B cell (primary cell): ENCODE results near the gene PTPRM. TPM values are rescaled to one million over a fixed set of nuclear protein-coding genes. Genes with fewer than 3 reads are reported as not detected.

ENCODE experiments used
- ATAC-seq: fragments of 200-7000 bp; cut with Tn5 transposase; one replicate; pipeline ENCODE4 v1.10.0; 2021; ENCODE audit warnings: low read depth, mild to moderate bottlenecking, moderate number of reproducible peaks, moderate library complexity
- CTCF ChIA-PET: fragments of 350-600 bp; sonication (Branson Sonifier 250); formaldehyde crosslinking; loops from one replicate; lab custom pipeline; 2021; ENCODE audit warnings: antibody characterized with exemption, inconsistent platforms; lab: Charles Lee
- POLR2A ChIA-PET: fragments of 350-600 bp; sonication (Branson Sonifier 250); formaldehyde crosslinking; loops from one replicate; lab custom pipeline; 2021; ENCODE audit warnings: antibody characterized with exemption; lab: Charles Lee
- DNase-seq: peaks from one replicate; pipeline ENCODE4 v3.0.0; 2013
- H2AFZ ChIP-seq: 2 replicates; pipeline ENCODE4 v1.6.1; 2012; ENCODE audit warnings: mild to moderate bottlenecking, low read depth, low read length; ENCODE audit not compliant: insufficient read depth, poor library complexity, severe bottlenecking
- H3K27ac ChIP-seq, 2 donors: 1 replicate in 1 of 2; 2 replicates in 1 of 2; pipeline ENCODE4 v1.5.1; 2012 to 2013; ENCODE audit warnings: low read length in 2 of 2, mild to moderate bottlenecking in 2 of 2, moderate library complexity in 1 of 2
- H3K27me3 ChIP-seq, 4 experiments: fragments of 200-600 bp in 1 of 4; sonication (generic) in 1 of 4; replicated peaks in 1 of 4; 1 replicate in 2 of 4; 2 replicates in 2 of 4; pipeline versions ENCODE4 v1.6.1 to v1.7.0; 2013 to 2016; ENCODE audit warnings: low read length in 3 of 4, mild to moderate bottlenecking in 2 of 4, mixed read lengths in 1 of 4, moderate library complexity in 1 of 4; ENCODE audit not compliant: insufficient read depth in 4 of 4, control insufficient read depth in 3 of 4; ENCODE audit errors: control extremely low read depth in 1 of 4
- H3K36me3 ChIP-seq, 2 experiments: replicated peaks in 1 of 2; 1 replicate in 1 of 2; 2 replicates in 1 of 2; pipeline versions ENCODE4 v1.6.1 to v1.7.1; 2013; ENCODE audit warnings: low read length in 1 of 2; ENCODE audit not compliant: insufficient read depth in 2 of 2, control insufficient read depth in 1 of 2; ENCODE audit errors: control extremely low read depth in 1 of 2, extremely low read depth in 1 of 2
- H3K4me1 ChIP-seq, 2 donors: fragments of 200-600 bp in 1 of 2; sonication (generic) in 1 of 2; 1 replicate in 1 of 2; 2 replicates in 1 of 2; pipeline versions ENCODE4 v1.5.1 to v1.6.1; 2013 to 2017; ENCODE audit warnings: low read length in 2 of 2; ENCODE audit not compliant: control insufficient read depth in 2 of 2, insufficient read depth in 2 of 2
- H3K4me2 ChIP-seq: replicated peaks from 2 replicates; pipeline ENCODE3; 2012; ENCODE audit warnings: mild to moderate bottlenecking, low read depth, low read length; ENCODE audit not compliant: poor library complexity, severe bottlenecking
- H3K4me3 ChIP-seq, 5 experiments: fragments of 200-600 bp in 1 of 5; sonication (generic) in 1 of 5; 1 replicate in 3 of 5; 2 replicates in 2 of 5; pipeline versions ENCODE4 v1.5.1 to v1.7.0; 2011 to 2016; ENCODE audit warnings: low read length in 4 of 5, mild to moderate bottlenecking in 4 of 5, low read depth in 2 of 5, control low read depth in 1 of 5, moderate library complexity in 1 of 5; ENCODE audit not compliant: insufficient read depth in 1 of 5; ENCODE audit errors: control extremely low read depth in 1 of 5, extremely low read depth in 1 of 5
- H3K79me2 ChIP-seq: fragments of 200-600 bp; sonication (generic); one replicate; pipeline ENCODE4 v1.6.0; 2016; ENCODE audit warnings: low read length; ENCODE audit not compliant: control insufficient read depth, insufficient read depth
- H3K9ac ChIP-seq: fragments of 200-600 bp; sonication (generic); 2 replicates; pipeline ENCODE4 v1.6.1; 2017; ENCODE audit warnings: mild to moderate bottlenecking, low read length, moderate library complexity
- H3K9me3 ChIP-seq, 3 donors: one replicate each; pipeline versions ENCODE4 v1.6.1 to v1.7.1; 2013; ENCODE audit warnings: low read length in 2 of 3; ENCODE audit not compliant: control insufficient read depth in 2 of 3, insufficient read depth in 1 of 3; ENCODE audit errors: control extremely low read depth in 1 of 3
- H4K20me1 ChIP-seq: 2 replicates; pipeline ENCODE4 v1.6.0; 2012; ENCODE audit warnings: mild to moderate bottlenecking, low read length; ENCODE audit not compliant: insufficient read depth, control insufficient read depth, poor library complexity, severe bottlenecking
- H3K27ac Mint-ChIP-seq: one replicate; pipeline ENCODE4 v1.8.0; 2021; ENCODE audit warnings: mixed read lengths
- H3K27me3 Mint-ChIP-seq: one replicate; pipeline ENCODE4 v1.8.0; 2021; ENCODE audit warnings: mixed read lengths
- H3K4me1 Mint-ChIP-seq: one replicate; pipeline ENCODE4 v1.8.0; 2021; ENCODE audit warnings: mixed read lengths
- H3K4me3 Mint-ChIP-seq: one replicate; pipeline ENCODE4 v1.8.0; 2021; ENCODE audit warnings: mixed read lengths
- H3K9me3 Mint-ChIP-seq: one replicate; pipeline ENCODE4 v1.8.0; 2022; ENCODE audit warnings: mixed read lengths; ENCODE audit not compliant: insufficient read depth
- EZH2 ChIP-seq: IDR thresholded peaks from 2 replicates; pipeline ENCODE4 v1.6.1; 2012; ENCODE audit warnings: borderline replicate concordance, low read depth, mild to moderate bottlenecking, moderate library complexity, low read length; ENCODE audit not compliant: insufficient read depth, poor library complexity, severe bottlenecking
- WGBS: methylation state at CpG from one replicate; pipeline ENCODE4 v1.1.5; 2013; ENCODE audit warnings: missing lambda C conversion rate; ENCODE audit not compliant: insufficient coverage; 5-methylcytosine and 5-hydroxymethylcytosine counted together
- intact Hi-C: fragments of 100-400 bp; cut with micrococcal nuclease; formaldehyde crosslinking; loops from one replicate; pipeline ENCODE4 v1.10.0; 2022
- polyA plus RNA-seq: library from polyadenylated mRNA; depleted of rRNA; stranded (reverse); fragments of >200 nt; gene quantifications from 2 replicates; pipeline ENCODE4 v1.2.3, GENCODE V29; 2012
- total RNA-seq, 2 donors: library from RNA; stranded (reverse); fragments of 120-200 nt in 1 of 2; gene quantifications; 1 replicate in 1 of 2; 2 replicates in 1 of 2; pipeline versions ENCODE4 v1.2.3 to v1.2.4, GENCODE V29; 2013 to 2022
- TF ChIP-seq, protein P1 (sequence below): fragments of 200-600 bp; IDR thresholded peaks from one replicate; pipeline ENCODE4 v1.8.0; 2022; ENCODE audit warnings: antibody characterized with exemption, mild to moderate bottlenecking

PTPRM gene
- total and polyA plus RNA-seq, 2 donors (not counting 1 experiment from before 2014, with no cell fraction given): 0.20 to 0.89 TPM

DNA sequence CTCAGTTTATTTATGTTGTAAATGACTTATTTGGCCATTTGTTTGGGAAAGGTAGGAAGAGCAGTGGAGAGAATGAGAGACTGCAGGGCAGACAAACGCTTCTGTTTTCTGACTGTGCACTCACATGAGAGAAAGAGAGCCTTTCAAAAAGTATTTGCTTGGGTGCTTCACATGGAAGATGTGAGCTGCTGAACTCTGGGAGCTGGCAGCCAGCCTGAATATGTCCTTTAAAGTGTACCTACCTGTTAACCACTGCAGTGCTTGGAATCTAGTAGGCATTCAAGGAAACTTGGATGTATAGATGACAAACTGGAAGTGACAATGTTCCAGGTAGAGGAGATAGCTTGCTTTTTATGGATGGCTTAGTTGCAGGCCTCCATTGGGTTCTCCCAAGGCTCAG, 68.8 kb downstream of the PTPRM start:
- Histone ChIP-seq H3K27me3 (no peaks in the 10 kb centered on the region), H3K79me2 (no peaks in the 10 kb centered on the region), H3K27ac (no peak overlapping the region), H3K4me3 (no peak overlapping the region), H2AFZ (no peak overlapping the region), H3K9ac (no peak overlapping the region), H3K9me3 (no peaks in the 10 kb centered on the region), H3K36me3 (no peaks in the 10 kb centered on the region), H4K20me1 (no peaks in the 10 kb centered on the region), H3K4me2 (no peak overlapping the region), H3K4me1 (no peaks in the 10 kb centered on the region)
- no peak for TF ChIP-seq EZH2
- TF ChIP-seq, protein P1, sequence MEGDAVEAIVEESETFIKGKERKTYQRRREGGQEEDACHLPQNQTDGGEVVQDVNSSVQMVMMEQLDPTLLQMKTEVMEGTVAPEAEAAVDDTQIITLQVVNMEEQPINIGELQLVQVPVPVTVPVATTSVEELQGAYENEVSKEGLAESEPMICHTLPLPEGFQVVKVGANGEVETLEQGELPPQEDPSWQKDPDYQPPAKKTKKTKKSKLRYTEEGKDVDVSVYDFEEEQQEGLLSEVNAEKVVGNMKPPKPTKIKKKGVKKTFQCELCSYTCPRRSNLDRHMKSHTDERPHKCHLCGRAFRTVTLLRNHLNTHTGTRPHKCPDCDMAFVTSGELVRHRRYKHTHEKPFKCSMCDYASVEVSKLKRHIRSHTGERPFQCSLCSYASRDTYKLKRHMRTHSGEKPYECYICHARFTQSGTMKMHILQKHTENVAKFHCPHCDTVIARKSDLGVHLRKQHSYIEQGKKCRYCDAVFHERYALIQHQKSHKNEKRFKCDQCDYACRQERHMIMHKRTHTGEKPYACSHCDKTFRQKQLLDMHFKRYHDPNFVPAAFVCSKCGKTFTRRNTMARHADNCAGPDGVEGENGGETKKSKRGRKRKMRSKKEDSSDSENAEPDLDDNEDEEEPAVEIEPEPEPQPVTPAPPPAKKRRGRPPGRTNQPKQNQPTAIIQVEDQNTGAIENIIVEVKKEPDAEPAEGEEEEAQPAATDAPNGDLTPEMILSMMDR: no peak
- Mint-ChIP-seq H3K4me1 (no peaks in the 10 kb centered on the region), H3K9me3 (no peaks in the 10 kb centered on the region), H3K27me3 (no peaks in the 10 kb centered on the region), H3K4me3 (no peak overlapping the region), H3K27ac (no peak overlapping the region)
- intact Hi-C loops: no loop called here
- POLR2A ChIA-PET: no interaction called here
- ATAC-seq: no peak
- CTCF ChIA-PET: no interaction called here
- no peak for DNase-seq
- WGBS: 100% methylated on average over 1 of the region's 1 CpG

DNA sequence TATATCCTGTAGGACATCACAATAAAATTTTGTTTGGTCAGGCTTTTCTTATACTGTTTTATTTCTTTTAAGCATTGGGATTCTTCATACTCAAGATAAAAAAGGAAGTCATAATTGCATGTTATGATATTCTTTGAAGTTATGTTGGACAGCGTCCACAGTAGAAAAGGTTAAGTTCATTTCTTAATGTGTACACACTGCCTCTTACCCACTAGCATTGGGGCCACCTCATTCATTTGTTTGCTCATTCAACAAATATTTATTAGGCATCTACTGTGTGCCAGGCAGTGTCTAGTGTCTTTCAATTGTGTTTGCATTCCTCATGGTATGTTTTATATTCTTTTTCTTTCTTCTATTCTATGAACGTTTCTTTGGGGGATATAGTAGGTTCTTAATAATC, 70.2 kb downstream of the PTPRM start:
- no CpG with 5 or more reads among the region's 2 CpGs for WGBS
- Histone ChIP-seq H3K27me3 (no peaks in the 10 kb centered on the region), H3K36me3 (no peaks in the 10 kb centered on the region), H3K27ac (no peak overlapping the region), H3K4me1 (no peaks in the 10 kb centered on the region), H3K9ac (no peak overlapping the region), H3K4me2 (no peak overlapping the region), H3K9me3 (no peaks in the 10 kb centered on the region), H3K4me3 (no peak overlapping the region), H2AFZ (no peak overlapping the region), H3K79me2 (no peaks in the 10 kb centered on the region), H4K20me1 (no peaks in the 10 kb centered on the region)
- Mint-ChIP-seq H3K27me3 (no peaks in the 10 kb centered on the region), H3K4me1 (no peaks in the 10 kb centered on the region), H3K27ac (no peak overlapping the region), H3K4me3 (no peak overlapping the region), H3K9me3 (no peaks in the 10 kb centered on the region)
- TF ChIP-seq, protein P1: no peak
- TF ChIP-seq EZH2: no peak
- ChIA-PET POLR2A (no interaction called here), CTCF (no interaction called here)
- intact Hi-C loops: no loop called here
- DNase-seq (no peak), ATAC-seq (no peak)
